PC-3 (cell line): ENCODE measurements around the gene PRKCD.

Source experiments
- EZH2 ChIP-seq: fragments of 300-600 bp; sonication (generic); IDR thresholded peaks from one replicate; pipeline ENCODE4 v1.6.1; 2017; ENCODE audit warnings: antibody characterized with exemption, mild to moderate bottlenecking, low read length; ENCODE audit not compliant: unreplicated experiment
- EZH2phosphoT487 ChIP-seq: fragments of 300-600 bp; sonication (generic); IDR thresholded peaks from 2 replicates; pipeline ENCODE4 v1.6.1; 2018; ENCODE audit warnings: mild to moderate bottlenecking, antibody characterized with exemption, low read length, borderline replicate concordance
- TF ChIP-seq, protein P1 (sequence below): fragments of 300-600 bp; sonication (generic); conservative IDR thresholded peaks from 2 replicates; pipeline ENCODE4 v1.5.1; 2017; ENCODE audit warnings: antibody characterized with exemption, low read depth, mild to moderate bottlenecking, low read length

DNA sequence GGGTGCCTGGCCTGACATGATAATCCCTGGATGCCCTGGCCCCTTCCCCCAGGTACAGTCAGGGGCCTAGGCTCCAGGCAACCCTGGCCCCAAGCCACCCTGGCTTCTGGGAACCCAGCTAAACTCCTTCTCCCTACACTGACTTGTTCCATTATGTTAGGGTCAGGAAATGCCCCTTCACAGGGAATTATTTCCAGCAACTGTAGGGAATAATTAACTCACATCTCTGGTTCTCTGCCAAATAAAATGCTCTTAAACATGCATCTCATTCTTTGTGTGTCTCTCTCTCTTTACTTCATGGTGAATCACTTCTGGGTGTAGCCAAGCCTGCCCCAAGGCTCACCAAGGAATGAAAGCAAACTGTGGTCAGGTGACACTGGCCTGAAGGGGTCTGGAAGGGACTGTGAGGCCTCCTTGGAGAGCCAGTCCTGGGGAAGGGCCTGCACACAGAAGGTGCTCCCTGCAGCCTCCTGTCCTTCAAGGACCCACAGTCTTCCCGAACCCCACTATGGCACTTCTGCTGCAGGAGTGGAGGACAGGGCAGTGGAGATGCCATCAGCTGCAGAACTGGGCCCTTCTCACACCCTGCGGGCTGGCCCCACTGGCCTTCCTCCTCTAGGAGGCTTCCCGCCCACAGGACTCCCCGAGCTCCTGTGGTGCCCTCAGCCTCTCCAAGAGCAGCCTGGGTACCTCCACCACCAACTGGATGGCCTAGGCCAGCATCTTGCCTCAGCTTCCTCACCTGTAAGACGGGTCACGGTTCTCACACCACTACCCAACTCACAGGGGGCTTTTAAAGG lies 77.2 kb downstream of the PRKCD start:
- TF ChIP-seq, protein P1, sequence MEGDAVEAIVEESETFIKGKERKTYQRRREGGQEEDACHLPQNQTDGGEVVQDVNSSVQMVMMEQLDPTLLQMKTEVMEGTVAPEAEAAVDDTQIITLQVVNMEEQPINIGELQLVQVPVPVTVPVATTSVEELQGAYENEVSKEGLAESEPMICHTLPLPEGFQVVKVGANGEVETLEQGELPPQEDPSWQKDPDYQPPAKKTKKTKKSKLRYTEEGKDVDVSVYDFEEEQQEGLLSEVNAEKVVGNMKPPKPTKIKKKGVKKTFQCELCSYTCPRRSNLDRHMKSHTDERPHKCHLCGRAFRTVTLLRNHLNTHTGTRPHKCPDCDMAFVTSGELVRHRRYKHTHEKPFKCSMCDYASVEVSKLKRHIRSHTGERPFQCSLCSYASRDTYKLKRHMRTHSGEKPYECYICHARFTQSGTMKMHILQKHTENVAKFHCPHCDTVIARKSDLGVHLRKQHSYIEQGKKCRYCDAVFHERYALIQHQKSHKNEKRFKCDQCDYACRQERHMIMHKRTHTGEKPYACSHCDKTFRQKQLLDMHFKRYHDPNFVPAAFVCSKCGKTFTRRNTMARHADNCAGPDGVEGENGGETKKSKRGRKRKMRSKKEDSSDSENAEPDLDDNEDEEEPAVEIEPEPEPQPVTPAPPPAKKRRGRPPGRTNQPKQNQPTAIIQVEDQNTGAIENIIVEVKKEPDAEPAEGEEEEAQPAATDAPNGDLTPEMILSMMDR, result no peak
- TF ChIP-seq EZH2 (no peak), EZH2phosphoT487 (no peak)
